SK-N-SH treated with all-trans-retinoic acid at 6 μM for 48 hours (cell line): ENCODE results near the gene WBP1L.

Experiments
- CSDC2 ChIP-seq: fragments of 250-450 bp; sonication (Bioruptor Pico); IDR thresholded peaks from 2 replicates; pipeline ENCODE4 v1.5.0; 2020; ENCODE audit warnings: mild to moderate bottlenecking, moderate library complexity
- ESRRG ChIP-seq: fragments of 250-450 bp; sonication (Bioruptor Pico); IDR thresholded peaks from 2 replicates; pipeline ENCODE4 v1.6.1; 2021; ENCODE audit warnings: mild to moderate bottlenecking
- ISL1 ChIP-seq: fragments of 250-450 bp; sonication (Bioruptor Pico); IDR thresholded peaks from 2 replicates; pipeline ENCODE4 v2.1.2; 2022; ENCODE audit warnings: mild to moderate bottlenecking, moderate library complexity
- OSR1 ChIP-seq: fragments of 250-450 bp; sonication (Bioruptor Pico); IDR thresholded peaks from 2 replicates; pipeline ENCODE4 v1.8.0; 2022; ENCODE audit warnings: moderate library complexity, mild to moderate bottlenecking, inconsistent platforms
- RARB ChIP-seq: fragments of 250-450 bp; sonication (Bioruptor Pico); IDR thresholded peaks from 2 replicates; pipeline ENCODE4 v1.8.0; 2021; ENCODE audit warnings: mild to moderate bottlenecking, moderate library complexity
- SNAI2 ChIP-seq: fragments of 250-450 bp; sonication (Bioruptor Pico); IDR thresholded peaks from 2 replicates; pipeline ENCODE4 v1.5.0; 2020; ENCODE audit warnings: mild to moderate bottlenecking, moderate library complexity
- ZC3H10 ChIP-seq: fragments of 250-450 bp; sonication (Bioruptor Pico); IDR thresholded peaks from 2 replicates; pipeline ENCODE4 v1.5.1; 2021; ENCODE audit warnings: mild to moderate bottlenecking, moderate library complexity
- TF ChIP-seq, protein P1 (sequence below): fragments of 250-450 bp; sonication (Bioruptor Pico); IDR thresholded peaks from 2 replicates; pipeline ENCODE4 v1.8.0; 2020; ENCODE audit warnings: mild to moderate bottlenecking, moderate library complexity, borderline replicate concordance

DNA sequence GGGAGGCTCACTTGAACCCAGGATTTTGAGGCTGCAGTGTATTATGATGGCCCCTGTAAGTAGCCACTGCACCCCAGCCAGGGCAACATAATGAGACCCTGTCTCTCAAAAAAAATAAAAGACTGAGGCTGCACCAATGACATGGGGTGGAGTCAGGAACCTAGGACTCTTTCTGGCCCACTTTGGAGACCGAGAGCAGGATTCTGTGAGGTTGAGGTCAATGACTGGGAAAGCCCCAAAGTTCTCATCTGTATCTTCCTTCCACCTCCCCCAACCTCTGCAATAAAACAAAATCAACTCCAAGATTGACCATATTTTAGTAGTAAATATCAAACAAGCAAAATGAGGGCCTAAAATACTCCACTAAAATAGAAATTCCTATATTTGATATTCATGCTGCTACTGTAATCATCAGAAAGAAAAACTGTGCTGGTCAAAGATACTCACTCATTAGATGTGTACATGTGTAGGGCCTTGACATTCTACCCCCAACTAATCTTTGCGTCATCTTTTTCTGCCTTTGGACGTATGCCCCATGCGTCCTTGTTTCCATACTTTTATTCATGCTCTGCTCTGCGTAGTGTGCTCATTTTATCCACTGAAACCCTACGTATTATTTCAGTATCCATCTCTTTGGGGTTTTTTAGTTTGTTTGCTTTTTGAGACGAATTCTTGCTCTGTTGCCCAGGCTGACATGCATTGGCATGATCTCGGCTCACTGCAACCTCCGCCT is 23.8 kb downstream of the WBP1L start:
- TF ChIP-seq SNAI2 (CRISPR knock-in tag) (no peak), ESRRG (no peak), RARB (CRISPR knock-in tag) (no peak), CSDC2 (no peak), ZC3H10 (no peak), ISL1 (CRISPR knock-in tag) (no peak), OSR1 (CRISPR knock-in tag) (no peak)
- TF ChIP-seq, protein P1, sequence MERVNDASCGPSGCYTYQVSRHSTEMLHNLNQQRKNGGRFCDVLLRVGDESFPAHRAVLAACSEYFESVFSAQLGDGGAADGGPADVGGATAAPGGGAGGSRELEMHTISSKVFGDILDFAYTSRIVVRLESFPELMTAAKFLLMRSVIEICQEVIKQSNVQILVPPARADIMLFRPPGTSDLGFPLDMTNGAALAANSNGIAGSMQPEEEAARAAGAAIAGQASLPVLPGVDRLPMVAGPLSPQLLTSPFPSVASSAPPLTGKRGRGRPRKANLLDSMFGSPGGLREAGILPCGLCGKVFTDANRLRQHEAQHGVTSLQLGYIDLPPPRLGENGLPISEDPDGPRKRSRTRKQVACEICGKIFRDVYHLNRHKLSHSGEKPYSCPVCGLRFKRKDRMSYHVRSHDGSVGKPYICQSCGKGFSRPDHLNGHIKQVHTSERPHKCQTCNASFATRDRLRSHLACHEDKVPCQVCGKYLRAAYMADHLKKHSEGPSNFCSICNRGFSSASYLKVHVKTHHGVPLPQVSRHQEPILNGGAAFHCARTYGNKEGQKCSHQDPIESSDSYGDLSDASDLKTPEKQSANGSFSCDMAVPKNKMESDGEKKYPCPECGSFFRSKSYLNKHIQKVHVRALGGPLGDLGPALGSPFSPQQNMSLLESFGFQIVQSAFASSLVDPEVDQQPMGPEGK (CRISPR knock-in tag), result no peak
